Measurements from ENCODE around the gene SPON1. TPM values are rescaled to one million over a fixed set of nuclear protein-coding genes. Genes with fewer than 3 reads are reported as not detected.

SPON1 gene
- total and polyA plus RNA-seq, 2 donors (not counting 1 experiment from before 2014, with no cell fraction given) = 0.30 TPM; not detected in 1

DNA sequence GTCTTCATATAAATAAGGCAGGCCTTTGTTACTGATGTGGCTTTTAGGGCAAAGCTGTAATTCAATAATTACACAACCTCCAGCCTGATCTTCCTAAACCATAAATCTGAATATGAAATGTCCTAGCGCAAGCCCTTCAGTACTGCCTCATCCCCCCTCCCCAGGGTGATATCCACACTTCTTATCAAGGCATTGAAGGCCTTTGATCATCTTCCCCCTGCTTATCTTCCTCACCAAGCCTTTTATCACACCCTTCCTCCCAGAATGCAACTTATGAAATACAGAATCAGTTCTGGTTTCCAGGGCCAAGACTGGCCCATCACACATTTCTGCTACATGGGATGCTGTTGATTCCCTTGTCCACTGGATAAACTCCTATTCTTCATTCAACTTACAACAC is 12.1 kb downstream of the SPON1 start:
- H3K9me3 Mint-ChIP-seq (ENCODE audit: insufficient read depth) = no peaks in the 10 kb centered on the region
- DNase-seq (no peak), ATAC-seq (ENCODE audit: low read depth) (no peak)
- no peak overlapping the region for H3K4me3 ChIP-seq (ENCODE audit: control extremely low read depth in 1 of 5, extremely low read depth in 1 of 5, insufficient read depth in 1 of 5, low read depth in 2 of 5, low read length in 4 of 5)
- H3K27me3 ChIP-seq (replicated peaks in 1 of 4; ENCODE audit: control extremely low read depth in 1 of 4, control insufficient read depth in 3 of 4, insufficient read depth in 4 of 4, low read length in 3 of 4) = no peaks in the 10 kb centered on the region
- H3K4me1 Mint-ChIP-seq = no peaks in the 10 kb centered on the region
- H3K4me2 ChIP-seq (replicated peaks; ENCODE audit: low read depth, low read length, poor library complexity, severe bottlenecking) = no peak overlapping the region
- no peak overlapping the region for H2AFZ ChIP-seq (ENCODE audit: insufficient read depth, low read depth, low read length, poor library complexity, severe bottlenecking)
- WGBS (ENCODE audit: insufficient coverage) = 80% methylated on average over 1 of the region's 1 CpG
- H3K27ac Mint-ChIP-seq = no peak overlapping the region
- H4K20me1 ChIP-seq (ENCODE audit: control insufficient read depth, insufficient read depth, low read length, poor library complexity, severe bottlenecking) = no peaks in the 10 kb centered on the region
- ChIA-PET POLR2A (no interaction called here), CTCF (interaction anchor here (1.2 kb wide), 1 partner anchor 202 kb away, joined by 3 read pairs; no protein-coding TSS in a partner anchor)
- no peaks in the 10 kb centered on the region for H3K9me3 ChIP-seq (ENCODE audit: control extremely low read depth in 1 of 3, control insufficient read depth in 2 of 3, insufficient read depth in 1 of 3, low read length in 2 of 3)
- intact Hi-C loops (cut with micrococcal nuclease) = no loop called here
- H3K79me2 ChIP-seq (ENCODE audit: control insufficient read depth, insufficient read depth, low read length) = no peaks in the 10 kb centered on the region
- no peak for TF ChIP-seq EZH2 (IDR thresholded peaks at IDR 0.05; ENCODE audit: borderline replicate concordance, insufficient read depth, low read depth, low read length, poor library complexity, severe bottlenecking)
- TF ChIP-seq, protein P1, sequence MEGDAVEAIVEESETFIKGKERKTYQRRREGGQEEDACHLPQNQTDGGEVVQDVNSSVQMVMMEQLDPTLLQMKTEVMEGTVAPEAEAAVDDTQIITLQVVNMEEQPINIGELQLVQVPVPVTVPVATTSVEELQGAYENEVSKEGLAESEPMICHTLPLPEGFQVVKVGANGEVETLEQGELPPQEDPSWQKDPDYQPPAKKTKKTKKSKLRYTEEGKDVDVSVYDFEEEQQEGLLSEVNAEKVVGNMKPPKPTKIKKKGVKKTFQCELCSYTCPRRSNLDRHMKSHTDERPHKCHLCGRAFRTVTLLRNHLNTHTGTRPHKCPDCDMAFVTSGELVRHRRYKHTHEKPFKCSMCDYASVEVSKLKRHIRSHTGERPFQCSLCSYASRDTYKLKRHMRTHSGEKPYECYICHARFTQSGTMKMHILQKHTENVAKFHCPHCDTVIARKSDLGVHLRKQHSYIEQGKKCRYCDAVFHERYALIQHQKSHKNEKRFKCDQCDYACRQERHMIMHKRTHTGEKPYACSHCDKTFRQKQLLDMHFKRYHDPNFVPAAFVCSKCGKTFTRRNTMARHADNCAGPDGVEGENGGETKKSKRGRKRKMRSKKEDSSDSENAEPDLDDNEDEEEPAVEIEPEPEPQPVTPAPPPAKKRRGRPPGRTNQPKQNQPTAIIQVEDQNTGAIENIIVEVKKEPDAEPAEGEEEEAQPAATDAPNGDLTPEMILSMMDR (IDR thresholded peaks at IDR 0.05) = no peak
- no peaks in the 10 kb centered on the region for H3K4me1 ChIP-seq (ENCODE audit: control insufficient read depth in 2 of 2, insufficient read depth in 2 of 2, low read length in 2 of 2)
- H3K4me3 Mint-ChIP-seq = no peak overlapping the region
- no peaks in the 10 kb centered on the region for H3K36me3 ChIP-seq (replicated peaks in 1 of 2; ENCODE audit: control extremely low read depth in 1 of 2, control insufficient read depth in 1 of 2, extremely low read depth in 1 of 2, insufficient read depth in 2 of 2, low read length in 1 of 2)
- peaks cover 29% of the 10 kb centered on the region for H3K27me3 Mint-ChIP-seq
- H3K27ac ChIP-seq (ENCODE audit: low read length in 2 of 2) = no peak overlapping the region
- no peak overlapping the region for H3K9ac ChIP-seq (ENCODE audit: low read length)

DNA sequence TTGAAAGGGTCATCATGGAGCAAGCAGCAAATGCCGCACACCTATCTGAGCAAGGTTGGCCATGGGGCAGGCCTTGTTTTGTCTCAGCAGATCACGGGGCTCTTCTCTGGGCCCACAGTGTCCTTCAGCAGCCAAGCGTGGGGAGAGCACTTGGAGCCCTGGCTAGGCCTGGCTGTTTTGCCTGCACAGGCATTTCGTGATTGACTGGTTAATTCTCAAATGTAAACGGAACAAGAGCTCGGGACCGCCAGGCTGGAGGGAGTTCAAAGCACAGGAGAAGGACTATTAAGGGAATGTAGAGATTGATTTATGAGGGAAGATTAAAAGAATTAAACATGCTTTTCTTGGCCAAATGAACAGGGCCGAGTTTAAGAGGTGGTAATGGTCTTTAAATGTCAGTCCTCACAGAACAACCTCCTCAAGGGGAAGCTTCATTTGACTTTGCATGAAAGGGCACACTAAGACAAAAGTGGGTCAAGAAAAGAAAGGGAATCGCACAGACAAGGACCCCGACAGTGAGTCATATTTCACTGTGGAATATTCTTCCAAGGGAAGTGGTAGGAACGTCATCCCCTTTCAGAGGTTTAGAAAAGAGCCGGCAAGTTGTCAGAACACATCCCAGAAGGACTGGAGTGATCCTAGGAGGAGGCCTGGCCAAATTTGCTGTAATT is 20.7 kb downstream of the SPON1 start:
- H3K9me3 ChIP-seq (ENCODE audit: control extremely low read depth in 1 of 3, control insufficient read depth in 2 of 3, insufficient read depth in 1 of 3, low read length in 2 of 3) = no peaks in the 10 kb centered on the region
- H3K27ac Mint-ChIP-seq = no peak overlapping the region
- CTCF ChIA-PET = interaction anchor here (1.1 kb wide), 1 partner anchor 58 kb away, joined by 3 read pairs; no protein-coding TSS in a partner anchor

More for the DNA sequence above, 20.7 kb downstream of the SPON1 start:
- DNase-seq (no peak), ATAC-seq (ENCODE audit: low read depth) (no peak)
- intact Hi-C loops (cut with micrococcal nuclease) = no loop called here
- Histone ChIP-seq H3K27ac (ENCODE audit: low read length in 2 of 2) (no peak overlapping the region), H4K20me1 (ENCODE audit: control insufficient read depth, insufficient read depth, low read length, poor library complexity, severe bottlenecking) (no peaks in the 10 kb centered on the region), H3K27me3 (replicated peaks in 1 of 4; ENCODE audit: control extremely low read depth in 1 of 4, control insufficient read depth in 3 of 4, insufficient read depth in 4 of 4, low read length in 3 of 4) (no peaks in the 10 kb centered on the region), H3K4me2 (replicated peaks; ENCODE audit: low read depth, low read length, poor library complexity, severe bottlenecking) (no peak overlapping the region), H2AFZ (ENCODE audit: insufficient read depth, low read depth, low read length, poor library complexity, severe bottlenecking) (no peak overlapping the region), H3K36me3 (replicated peaks in 1 of 2; ENCODE audit: control extremely low read depth in 1 of 2, control insufficient read depth in 1 of 2, extremely low read depth in 1 of 2, insufficient read depth in 2 of 2, low read length in 1 of 2) (no peaks in the 10 kb centered on the region), H3K9ac (ENCODE audit: low read length) (no peak overlapping the region), H3K79me2 (ENCODE audit: control insufficient read depth, insufficient read depth, low read length) (no peaks in the 10 kb centered on the region), H3K4me3 (ENCODE audit: control extremely low read depth in 1 of 5, extremely low read depth in 1 of 5, insufficient read depth in 1 of 5, low read depth in 2 of 5, low read length in 4 of 5) (no peak overlapping the region), H3K4me1 (ENCODE audit: control insufficient read depth in 2 of 2, insufficient read depth in 2 of 2, low read length in 2 of 2) (no peaks in the 10 kb centered on the region)
- 95% methylated on average over 11 of the region's 12 CpGs for WGBS (ENCODE audit: insufficient coverage)
- Mint-ChIP-seq H3K9me3 (ENCODE audit: insufficient read depth) (no peaks in the 10 kb centered on the region), H3K4me3 (no peak overlapping the region), H3K27me3 (peaks cover 9% of the 10 kb centered on the region), H3K4me1 (no peaks in the 10 kb centered on the region)
- TF ChIP-seq, protein P1 (IDR thresholded peaks at IDR 0.05) = no peak
- TF ChIP-seq EZH2 (IDR thresholded peaks at IDR 0.05; ENCODE audit: borderline replicate concordance, insufficient read depth, low read depth, low read length, poor library complexity, severe bottlenecking) = no peak
- POLR2A ChIA-PET = no interaction called here

Measured in B cell (primary cell).